Hepatocyte (in vitro differentiated cells): ENCODE measurements around the gene RASGRF2.

ENCODE experiments used
- EZH2phosphoT487 ChIP-seq: fragments of 200-600 bp; sonication (generic); IDR thresholded peaks from one replicate; pipeline ENCODE4 v1.6.1; 2018; ENCODE audit warnings: antibody characterized with exemption, mild to moderate bottlenecking, low read depth, moderate library complexity; ENCODE audit not compliant: unreplicated experiment, severe bottlenecking
- TF ChIP-seq, protein P1 (sequence below): fragments of 200-600 bp; sonication (generic); IDR thresholded peaks from 2 replicates; pipeline ENCODE4 v1.5.1; 2016; ENCODE audit warnings: antibody characterized with exemption, mild to moderate bottlenecking; ENCODE audit not compliant: poor library complexity

DNA sequence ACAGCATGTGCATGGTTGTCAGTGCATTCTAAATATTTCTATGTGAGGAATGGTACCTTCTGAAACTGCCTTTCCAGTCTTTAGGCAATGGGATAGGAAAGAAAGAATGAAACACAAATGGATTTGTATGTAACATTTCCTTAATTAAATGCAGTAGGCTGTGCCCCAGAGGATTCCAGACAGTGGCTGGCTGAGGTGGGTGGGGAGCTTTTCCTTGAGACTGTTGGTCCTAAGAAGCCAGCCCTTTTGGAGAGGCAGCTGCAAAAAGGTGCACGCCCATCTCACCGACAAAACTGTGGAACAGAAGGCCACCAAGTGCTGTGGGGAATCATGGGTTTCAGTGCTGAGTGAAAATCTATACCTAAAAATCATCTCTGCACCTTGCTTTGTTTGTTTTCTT is 266.1 kb downstream of the RASGRF2 start:
- TF ChIP-seq, protein P1, sequence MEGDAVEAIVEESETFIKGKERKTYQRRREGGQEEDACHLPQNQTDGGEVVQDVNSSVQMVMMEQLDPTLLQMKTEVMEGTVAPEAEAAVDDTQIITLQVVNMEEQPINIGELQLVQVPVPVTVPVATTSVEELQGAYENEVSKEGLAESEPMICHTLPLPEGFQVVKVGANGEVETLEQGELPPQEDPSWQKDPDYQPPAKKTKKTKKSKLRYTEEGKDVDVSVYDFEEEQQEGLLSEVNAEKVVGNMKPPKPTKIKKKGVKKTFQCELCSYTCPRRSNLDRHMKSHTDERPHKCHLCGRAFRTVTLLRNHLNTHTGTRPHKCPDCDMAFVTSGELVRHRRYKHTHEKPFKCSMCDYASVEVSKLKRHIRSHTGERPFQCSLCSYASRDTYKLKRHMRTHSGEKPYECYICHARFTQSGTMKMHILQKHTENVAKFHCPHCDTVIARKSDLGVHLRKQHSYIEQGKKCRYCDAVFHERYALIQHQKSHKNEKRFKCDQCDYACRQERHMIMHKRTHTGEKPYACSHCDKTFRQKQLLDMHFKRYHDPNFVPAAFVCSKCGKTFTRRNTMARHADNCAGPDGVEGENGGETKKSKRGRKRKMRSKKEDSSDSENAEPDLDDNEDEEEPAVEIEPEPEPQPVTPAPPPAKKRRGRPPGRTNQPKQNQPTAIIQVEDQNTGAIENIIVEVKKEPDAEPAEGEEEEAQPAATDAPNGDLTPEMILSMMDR = no peak
- TF ChIP-seq EZH2phosphoT487 = no peak
